Astrocyte of the cerebellum (primary cell): ENCODE measurements around the gene GDI2.
"Not testable (repeated sequence)": the region's sequence is repeated elsewhere in the genome, so short reads cannot be mapped to it uniquely, and the experiment has no call there.

ENCODE experiments used
- DNase-seq: peaks from one replicate; pipeline ENCODE4 v3.0.0-alpha.2; 2011; ENCODE audit warnings: low read depth
- H3K4me3 ChIP-seq: 2 replicates; pipeline ENCODE4 v1.5.1; 2011; ENCODE audit warnings: mild to moderate bottlenecking, low read depth, low read length, moderate library complexity
- in situ Hi-C: cut with HindIII; loops from 2 replicates; pipeline ENCODE4 v1.10.0; 2017; ENCODE audit warnings: low sequenced_read_pairs
- TF ChIP-seq, protein P1 (sequence below): IDR thresholded peaks from 2 replicates; pipeline ENCODE4 v1.5.1; 2012; ENCODE audit warnings: low read length, low read depth, moderate library complexity, mild to moderate bottlenecking; ENCODE audit errors: missing control alignments

The GDI2 gene

GRCh38 chr10:5828725-5829124 is 15.5 kb upstream of the GDI2 start:
- in situ Hi-C loops: no loop called here
- TF ChIP-seq, protein P1, sequence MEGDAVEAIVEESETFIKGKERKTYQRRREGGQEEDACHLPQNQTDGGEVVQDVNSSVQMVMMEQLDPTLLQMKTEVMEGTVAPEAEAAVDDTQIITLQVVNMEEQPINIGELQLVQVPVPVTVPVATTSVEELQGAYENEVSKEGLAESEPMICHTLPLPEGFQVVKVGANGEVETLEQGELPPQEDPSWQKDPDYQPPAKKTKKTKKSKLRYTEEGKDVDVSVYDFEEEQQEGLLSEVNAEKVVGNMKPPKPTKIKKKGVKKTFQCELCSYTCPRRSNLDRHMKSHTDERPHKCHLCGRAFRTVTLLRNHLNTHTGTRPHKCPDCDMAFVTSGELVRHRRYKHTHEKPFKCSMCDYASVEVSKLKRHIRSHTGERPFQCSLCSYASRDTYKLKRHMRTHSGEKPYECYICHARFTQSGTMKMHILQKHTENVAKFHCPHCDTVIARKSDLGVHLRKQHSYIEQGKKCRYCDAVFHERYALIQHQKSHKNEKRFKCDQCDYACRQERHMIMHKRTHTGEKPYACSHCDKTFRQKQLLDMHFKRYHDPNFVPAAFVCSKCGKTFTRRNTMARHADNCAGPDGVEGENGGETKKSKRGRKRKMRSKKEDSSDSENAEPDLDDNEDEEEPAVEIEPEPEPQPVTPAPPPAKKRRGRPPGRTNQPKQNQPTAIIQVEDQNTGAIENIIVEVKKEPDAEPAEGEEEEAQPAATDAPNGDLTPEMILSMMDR: no peak
- no peak for DNase-seq
- no peak overlapping the region for H3K4me3 ChIP-seq

DNA sequence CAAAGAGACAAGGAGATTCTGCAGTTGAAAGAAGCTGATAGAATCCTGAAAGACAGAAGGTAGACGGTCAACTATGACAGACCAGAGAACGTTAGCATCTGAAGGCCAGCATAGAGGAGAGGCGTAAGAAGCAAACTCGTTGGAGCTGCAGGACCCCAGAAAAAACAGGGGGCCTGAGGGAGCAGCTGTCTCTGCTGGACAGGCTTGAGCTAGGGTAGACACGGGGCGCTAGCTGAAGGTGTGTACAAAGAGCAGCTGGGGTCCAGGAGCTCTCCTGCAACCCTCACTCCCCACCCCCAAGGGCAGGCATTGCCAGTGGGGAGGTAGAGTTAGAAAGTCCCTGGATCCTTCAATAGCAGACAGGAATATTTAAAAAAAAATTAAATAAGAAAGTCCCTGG is 14.6 kb upstream of the GDI2 start:
- no peak for DNase-seq
- in situ Hi-C loops: no loop called here
- H3K4me3 ChIP-seq: no peak overlapping the region
- TF ChIP-seq, protein P1: no peak

DNA sequence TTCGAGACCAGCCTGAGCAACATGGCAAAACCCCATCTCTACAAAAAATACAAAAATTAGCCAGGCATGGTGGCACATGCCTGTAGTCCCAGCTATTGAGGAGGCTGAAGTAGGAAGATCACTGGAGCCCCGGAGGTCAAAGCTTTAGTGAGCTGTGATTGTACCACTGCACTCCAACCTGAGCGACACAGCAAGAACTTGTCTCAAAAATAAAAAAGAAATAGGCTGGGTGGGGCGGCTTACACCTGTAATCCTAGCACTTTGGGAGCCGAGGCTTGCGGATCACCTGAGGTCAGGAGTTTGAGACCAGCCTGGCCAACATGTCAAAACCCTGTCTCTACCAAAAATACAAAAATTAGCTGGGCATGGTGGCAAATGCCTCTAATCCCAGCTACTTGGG is 13.3 kb upstream of the GDI2 start:
- DNase-seq, H3K4me3 ChIP-seq, in situ Hi-C loops: not testable (repeated sequence)

GRCh38 chr10:5818894-5819293 is 5.7 kb upstream of the GDI2 start:
- TF ChIP-seq, protein P1: no peak
- DNase-seq: no peak
- in situ Hi-C loops: no loop called here
- no peak overlapping the region for H3K4me3 ChIP-seq

- H3K4me3 ChIP-seq: no peak overlapping the region
- in situ Hi-C loops: no loop called here
- no peak for DNase-seq
- TF ChIP-seq, protein P1: no peak
These were observed 4.8 kb upstream of the GDI2 start for GRCh38 chr10:5818048-5818331.

DNA sequence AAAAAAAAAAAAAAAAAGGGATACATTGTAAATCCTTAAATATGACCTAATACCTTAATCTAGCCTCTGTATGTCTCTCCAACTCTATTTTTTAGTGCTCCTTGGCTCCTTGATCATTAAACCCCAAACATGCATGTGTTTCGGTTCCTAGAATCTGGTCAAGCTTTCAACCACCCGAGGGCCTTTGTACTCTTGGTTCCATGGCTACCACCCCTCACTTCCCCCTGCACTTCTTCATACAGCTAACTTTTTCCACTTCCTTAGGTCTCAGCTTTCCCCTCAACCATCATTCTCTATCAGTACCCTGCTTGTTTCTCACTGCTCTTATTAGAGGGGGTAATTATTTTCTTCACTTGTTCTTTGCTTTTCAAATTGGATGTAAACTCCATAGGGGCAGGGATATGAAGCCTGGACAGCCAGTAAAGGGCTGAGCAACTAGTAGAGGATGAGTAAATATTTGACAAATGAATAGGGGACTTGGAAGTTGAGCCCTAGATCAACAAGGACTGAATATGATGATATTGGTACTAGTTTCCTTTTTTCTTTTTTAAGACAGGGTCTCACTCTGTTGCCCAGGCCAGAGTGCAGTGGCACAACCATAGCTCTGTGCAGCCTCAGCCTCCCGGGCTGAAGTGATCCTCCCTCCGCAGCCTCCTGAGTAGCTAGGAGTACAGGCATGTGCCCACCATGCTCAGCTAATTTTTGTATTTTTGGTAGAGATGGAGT is 4.3 kb upstream of the GDI2 start:
- no peak overlapping the region for H3K4me3 ChIP-seq
- no peak for DNase-seq
- TF ChIP-seq, protein P1: no peak
- in situ Hi-C loops: no loop called here

GRCh38 chr10:5816170-5816569 is 2.9 kb upstream of the GDI2 start:
- no peak for DNase-seq
- no peak overlapping the region for H3K4me3 ChIP-seq
- TF ChIP-seq, protein P1: no peak
- in situ Hi-C loops: no loop called here
